HepG2 (cell line): ENCODE data around the gene SLC9A5. TPM values are rescaled to one million over a fixed set of nuclear protein-coding genes. Genes with fewer than 3 reads are reported as not detected.
A peak's percentile ranks its signal among the peaks of the same experiment; 100 is the strongest.

Experiments used
- AHDC1 ChIP-seq: sonication (generic); formaldehyde crosslinking; IDR thresholded peaks from 2 replicates; pipeline ENCODE4 v1.5.1; 2020; ENCODE audit warnings: mild to moderate bottlenecking, missing genetic modification reagents, borderline replicate concordance
- CCAR2 ChIP-seq: fragments of 200-400 bp; formaldehyde crosslinking; optimal IDR thresholded peaks from 2 replicates; pipeline ENCODE3; 2018; ENCODE audit warnings: low read depth, mild to moderate bottlenecking, low read length, moderate library complexity
- CREB3 ChIP-seq: sonication (generic); formaldehyde crosslinking; IDR thresholded peaks from 2 replicates; pipeline ENCODE4 v1.5.0; 2020; ENCODE audit warnings: missing genetic modification reagents
- ELF4 ChIP-seq: sonication (generic); formaldehyde crosslinking; IDR thresholded peaks from 2 replicates; pipeline ENCODE4 v1.5.0; 2020; ENCODE audit warnings: missing genetic modification reagents, mild to moderate bottlenecking, moderate library complexity, borderline replicate concordance
- FOXK1 ChIP-seq: sonication (generic); formaldehyde crosslinking; IDR thresholded peaks from 2 replicates; pipeline ENCODE4 v1.4.0; 2020; ENCODE audit warnings: low read depth, missing genetic modification reagents, borderline replicate concordance
- HOXA5 ChIP-seq: sonication (generic); formaldehyde crosslinking; IDR thresholded peaks from 2 replicates; pipeline ENCODE4 v1.4.0; 2020; ENCODE audit warnings: missing genetic modification reagents
- MAZ ChIP-seq, 2 experiments: sonication (generic) in 1 of 2; formaldehyde crosslinking in 1 of 2; IDR thresholded peaks; 2 replicates each; pipeline versions ENCODE4 v1.5.0 to v1.6.1; 2012 to 2020; ENCODE audit warnings: low read depth in 2 of 2, mild to moderate bottlenecking in 2 of 2, borderline replicate concordance in 1 of 2, improper control_type of control experiment in 1 of 2, low read length in 1 of 2, missing genetic modification reagents in 1 of 2, moderate library complexity in 1 of 2
- MIER3 ChIP-seq: IDR thresholded peaks from 2 replicates; pipeline ENCODE4 v1.6.1; 2016; ENCODE audit warnings: missing compliant biosample characterization, borderline replicate concordance
- NFYB ChIP-seq: sonication (generic); formaldehyde crosslinking; IDR thresholded peaks from 2 replicates; pipeline ENCODE4 v1.4.0; 2020; ENCODE audit warnings: missing genetic modification reagents
- REXO4 ChIP-seq: sonication (generic); formaldehyde crosslinking; IDR thresholded peaks from 2 replicates; pipeline ENCODE4 v1.8.0; 2022; ENCODE audit warnings: missing genetic modification reagents, mild to moderate bottlenecking, borderline replicate concordance
- SIX1 ChIP-seq: sonication (generic); formaldehyde crosslinking; IDR thresholded peaks from 2 replicates; pipeline ENCODE4 v1.4.0; 2020; ENCODE audit warnings: missing genetic modification reagents, borderline replicate concordance
- STAT5B ChIP-seq: sonication (generic); formaldehyde crosslinking; IDR thresholded peaks from 2 replicates; pipeline ENCODE4 v1.4.0; 2020; ENCODE audit warnings: missing genetic modification reagents
- ZBTB33 ChIP-seq: sonication (generic); formaldehyde crosslinking; IDR thresholded peaks from 2 replicates; pipeline ENCODE4 v1.4.0; 2020; ENCODE audit warnings: missing genetic modification reagents
- ZBTB43 ChIP-seq: sonication (generic); formaldehyde crosslinking; conservative IDR thresholded peaks from 2 replicates; pipeline ENCODE4 v1.4.0; 2020; ENCODE audit warnings: missing genetic modification reagents
- ZFAT ChIP-seq: sonication (generic); formaldehyde crosslinking; conservative IDR thresholded peaks from 2 replicates; pipeline ENCODE4 v1.8.1; 2023; ENCODE audit warnings: missing genetic modification reagents, inconsistent platforms
- ZFP90 ChIP-seq: sonication (generic); formaldehyde crosslinking; IDR thresholded peaks from 2 replicates; pipeline ENCODE4 v1.8.0; 2022; ENCODE audit warnings: missing genetic modification reagents, mild to moderate bottlenecking, inconsistent platforms, borderline replicate concordance
- ZMYM3 ChIP-seq: sonication (generic); formaldehyde crosslinking; IDR thresholded peaks from 2 replicates; pipeline ENCODE4 v1.5.1; 2020; ENCODE audit warnings: mild to moderate bottlenecking, missing genetic modification reagents
- ZNF530 ChIP-seq: sonication (generic); formaldehyde crosslinking; IDR thresholded peaks from 2 replicates; pipeline ENCODE4 v1.5.0; 2020; ENCODE audit warnings: low read depth, mild to moderate bottlenecking, missing genetic modification reagents
- ZNF615 ChIP-seq: sonication (generic); formaldehyde crosslinking; IDR thresholded peaks from 2 replicates; pipeline ENCODE4 v1.5.0; 2020; ENCODE audit warnings: mild to moderate bottlenecking, missing genetic modification reagents, borderline replicate concordance
- polyA plus RNA-seq, 8 experiments: library from polyadenylated mRNA; depleted of rRNA in 3 of 8; stranded (reverse) in 7 of 8; unstranded in 1 of 8; fragments of >200 nt; fragmentation: Illumina TruSeq in 4 of 8; extraction: Trizol in 4 of 8; gene quantifications; 2 replicates each; pipeline versions ENCODE4 v1.2.1 to v1.2.3, GENCODE V29; 2011 to 2016; ENCODE audit warnings: low read depth in 4 of 8, missing spikeins in 1 of 8, mixed read lengths in 1 of 8; ENCODE audit not compliant: insufficient read depth in 1 of 8
- total RNA-seq, 5 experiments: library from RNA; depleted of rRNA; stranded (reverse); fragments of >200 nt; fragmentation: Illumina TruSeq; extraction: Trizol; gene quantifications; 2 replicates each; pipeline ENCODE4 v1.2.3, GENCODE V29; 2016; ENCODE audit warnings: low read depth in 1 of 5

The SLC9A5 gene
- total and polyA plus RNA-seq, 2 of the 13 experiments (the other 11 are each of a cell fraction or from before 2014, with no cell fraction given): 0.58 to 1.4 TPM

- TF ChIP-seq AHDC1 (CRISPR knock-in tag) (0 out of 2 replicates have a peak, but pooled peaks have one; percentile 44), ZNF615 (CRISPR knock-in tag) (no peak), ZNF530 (CRISPR knock-in tag) (no peak), ZMYM3 (CRISPR knock-in tag) (0 out of 2 replicates have a peak, but pooled peaks have one; percentile 3), CCAR2 (no peak), ELF4 (CRISPR knock-in tag) (no peak), MAZ (IDR thresholded peaks at IDR 0.05; ENCODE audit: borderline replicate concordance, low read depth, low read length) (no peak), MAZ (CRISPR knock-in tag; IDR thresholded peaks at IDR 0.05; ENCODE audit: low read depth) (no peak), MIER3 (CRISPR knock-in tag) (no peak), ZFP90 (CRISPR knock-in tag) (peak; percentile 57; the same call in 1 of the 2 replicates), ZBTB33 (CRISPR knock-in tag) (no peak; the same call in 1 of the 2 replicates), FOXK1 (CRISPR knock-in tag) (no peak), HOXA5 (CRISPR knock-in tag) (peak; percentile 32; the same call in 1 of the 2 replicates), NFYB (CRISPR knock-in tag) (no peak), SIX1 (CRISPR knock-in tag) (no peak), ZBTB43 (CRISPR knock-in tag) (0 out of 2 replicates have a peak, but pooled peaks have one; percentile 22), CREB3 (CRISPR knock-in tag) (peak; percentile 18; the same call in 1 of the 2 replicates), STAT5B (CRISPR knock-in tag) (no peak), REXO4 (CRISPR knock-in tag) (no peak), ZFAT (CRISPR knock-in tag) (no peak; the same call in 1 of the 2 replicates)
Measured at GRCh38 chr16:67278773-67279295, 30.1 kb downstream of the SLC9A5 start (continued).
